ENCODE results near the gene SHD. TPM values are rescaled to one million over a fixed set of nuclear protein-coding genes. Genes with fewer than 3 reads are reported as not detected.

SHD gene
- total and polyA plus RNA-seq, 2 of the 13 experiments (the other 11 are each of a cell fraction or from before 2014, with no cell fraction given) = 0.11 to 0.20 TPM

GRCh38 chr19:4305257-4305612 lies 26.2 kb downstream of the SHD start (continued):
- TF ChIP-seq GPN1 (CRISPR knock-in tag; IDR thresholded peaks at IDR 0.05; ENCODE audit: borderline replicate concordance) = no peak
- TF ChIP-seq ZNF296 (CRISPR knock-in tag; conservative IDR thresholded peaks at IDR 0.05) = no peak
- TF ChIP-seq RFX3 (CRISPR knock-in tag; IDR thresholded peaks at IDR 0.05) = no peak
- no peak for TF ChIP-seq ZNF496 (CRISPR knock-in tag; IDR thresholded peaks at IDR 0.05; ENCODE audit: insufficient replicate concordance)
- TF ChIP-seq ELF4 (CRISPR knock-in tag; IDR thresholded peaks at IDR 0.05; ENCODE audit: borderline replicate concordance) = no peak
- no peak for TF ChIP-seq PPARG (CRISPR knock-in tag; conservative IDR thresholded peaks at IDR 0.05)
- no peak for TF ChIP-seq ZNF512B (CRISPR knock-in tag; IDR thresholded peaks at IDR 0.05; ENCODE audit: borderline replicate concordance)

DNA sequence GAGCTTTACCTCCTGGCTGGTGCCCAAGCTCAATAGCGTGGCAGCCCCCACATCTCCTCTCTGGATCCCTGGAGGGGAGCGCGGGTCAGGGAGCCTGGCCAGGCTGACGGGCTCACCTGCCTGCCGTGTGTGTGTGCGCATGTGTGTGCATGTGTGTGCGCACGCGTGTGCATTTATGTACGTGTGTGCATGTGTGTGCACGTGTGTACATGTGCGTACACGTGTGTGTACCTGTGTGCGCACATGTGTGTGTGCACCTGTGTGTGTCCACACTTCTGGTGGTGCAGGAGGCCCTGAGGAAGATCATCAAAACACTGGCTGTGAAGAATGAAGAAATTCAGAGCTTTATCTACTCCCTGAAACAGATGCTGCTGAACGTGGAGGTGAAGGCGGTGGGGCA lies 26.6 kb downstream of the SHD start:
- H3K9me3 ChIP-seq (ENCODE audit: low read length) = no peaks in the 10 kb centered on the region
- TF ChIP-seq TBL1XR1 (IDR thresholded peaks at IDR 0.05; ENCODE audit: borderline replicate concordance, low read length, partially characterized antibody) (peak; percentile 27), NFE2L2 (IDR thresholded peaks at IDR 0.05; ENCODE audit: low read length) (no peak), MNT (IDR thresholded peaks at IDR 0.05) (peak; percentile 99)
- BruUV-seq (replicated peaks) = no TSS peak
- ATAC-seq = no peak
- H3K4me2 ChIP-seq (ENCODE audit: low read depth, low read length) = no peak overlapping the region
- no peak for FAIRE-seq
- ChIA-PET CTCF (ENCODE audit: low intra/inter-chr PET ratio, low total read pairs) (no interaction called here), POLR2A (interaction anchor here (1.0 to 1.3 kb wide), 2 partner anchors 32 to 37 kb away, joined by 3 to 4 read pairs; partner anchors contain the start of gene MPND)
- H3K9ac ChIP-seq (ENCODE audit: insufficient read depth, low read depth, low read length) = no peak overlapping the region
- peaks cover 52% of the 10 kb centered on the region for H3K4me1 ChIP-seq (ENCODE audit: insufficient read depth, low read length)
- H3K79me2 ChIP-seq (ENCODE audit: insufficient read depth, low read length) = no peaks in the 10 kb centered on the region
- H2AFZ ChIP-seq (ENCODE audit: low read length) = no peak overlapping the region
- H4K20me1 ChIP-seq (ENCODE audit: insufficient read depth, low read length) = no peaks in the 10 kb centered on the region
- intact Hi-C loops (cut with micrococcal nuclease; ENCODE audit: unreplicated experiment) (no loop called here), in situ Hi-C loops (cut with HindIII; ENCODE audit: extremely low pct_ligation_motif_present, low pct_unique_long_range_greater_than_20kb) (no loop called here)
- peaks cover 2 to 11% of the 10 kb centered on the region in 2 experiments; a peak in 4 of 5 replicates for H3K27me3 ChIP-seq (ENCODE audit: control insufficient read depth in 1 of 2, insufficient read depth in 2 of 2, low read length in 2 of 2)
- DNase-seq (ENCODE audit: low spot score) = no peak
- no peak overlapping the region for H3K27ac ChIP-seq (ENCODE audit: extremely low read length, insufficient read depth, low read length)
- no peak overlapping the region for H3K4me3 ChIP-seq (replicated peaks in 1 of 3; ENCODE audit: insufficient read depth in 1 of 3, low read depth in 2 of 3, low read length in 3 of 3)
- no peaks in the 10 kb centered on the region for H3K36me3 ChIP-seq (replicated peaks in 1 of 2; ENCODE audit: control insufficient read depth in 1 of 2, insufficient read depth in 2 of 2, low read length in 2 of 2)
- WGBS (ENCODE audit: low lambda C conversion rate) = 42% methylated on average over 13 of the region's 16 CpGs
